ENCODE results near the gene CEP170.

The CEP170 gene

DNA sequence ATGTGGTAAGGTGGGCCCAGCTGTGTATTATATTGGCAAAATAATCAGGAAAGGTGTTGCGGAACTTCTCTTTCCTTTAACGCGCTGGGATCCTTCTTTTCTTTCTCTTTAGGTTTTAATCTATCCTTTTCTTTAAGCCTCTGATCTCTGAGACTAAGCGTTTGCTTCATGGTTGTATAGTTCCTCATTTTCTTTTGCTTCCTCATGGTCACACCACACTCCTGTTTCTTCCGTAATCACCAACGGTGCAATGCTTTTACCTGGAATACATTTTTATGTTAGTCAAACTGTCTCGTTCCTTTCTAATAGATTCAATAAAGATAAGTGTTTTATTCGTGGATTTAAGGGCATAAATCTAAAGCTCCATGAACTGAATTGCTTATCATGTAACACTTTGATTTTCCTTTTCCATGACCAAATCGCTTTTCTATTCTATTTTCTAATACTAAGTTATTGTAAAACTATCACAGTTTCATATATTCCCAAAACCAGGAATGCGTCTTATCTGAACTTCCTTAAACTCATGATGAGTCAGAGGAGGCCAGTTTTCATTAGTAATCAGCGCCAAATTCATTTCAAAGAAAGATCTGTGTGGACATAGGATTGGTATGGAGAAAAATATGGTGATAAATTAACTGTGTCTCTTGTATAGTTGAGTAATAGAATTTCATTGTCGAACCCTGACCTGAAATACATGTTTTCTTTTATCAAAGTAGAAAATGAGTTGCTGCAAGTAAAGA, 13.0 kb upstream of the CEP170 start:
- peak; percentile 73 for DNase-seq

DNA sequence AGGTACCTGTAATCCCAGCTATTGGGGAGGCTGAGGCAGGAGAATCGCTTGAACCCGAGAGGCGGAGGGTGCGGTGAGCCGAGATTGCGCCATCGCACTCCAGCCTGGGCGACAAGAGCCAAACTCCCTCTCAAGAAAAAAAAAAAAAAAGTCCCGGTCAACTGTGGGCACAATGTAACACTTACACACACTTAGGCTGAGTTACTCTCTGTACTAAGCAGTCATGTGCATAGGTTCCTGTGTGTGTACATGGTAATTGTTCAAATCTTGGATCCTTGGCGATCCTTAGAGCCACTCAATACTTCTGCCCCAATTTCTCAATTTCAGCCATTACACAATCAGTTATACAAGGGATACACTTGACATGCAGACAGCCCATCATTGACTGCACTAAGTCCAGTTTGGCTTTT, 12.4 kb upstream of the CEP170 start:
- peak; percentile 56 for DNase-seq

DNA sequence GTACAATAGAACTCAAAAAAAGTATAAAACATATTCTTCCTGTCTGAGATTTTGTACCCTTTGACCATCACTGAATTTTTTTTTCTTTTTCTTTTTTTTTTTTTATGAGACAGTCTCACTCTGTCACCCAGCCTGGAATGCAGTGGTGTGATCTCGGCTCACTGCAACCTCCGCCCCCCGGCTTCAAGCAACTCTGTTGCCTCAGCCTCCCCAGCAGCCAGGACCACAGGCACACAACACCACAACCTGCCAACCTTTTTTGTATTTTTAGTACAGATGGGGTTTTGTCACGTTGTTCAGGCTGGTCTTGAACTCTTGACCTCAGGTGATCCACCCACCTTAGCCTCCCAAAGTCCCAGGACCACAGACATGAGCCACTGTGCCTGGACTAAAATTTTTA, 11.2 kb upstream of the CEP170 start:
- DNase-seq = no peak

DNA sequence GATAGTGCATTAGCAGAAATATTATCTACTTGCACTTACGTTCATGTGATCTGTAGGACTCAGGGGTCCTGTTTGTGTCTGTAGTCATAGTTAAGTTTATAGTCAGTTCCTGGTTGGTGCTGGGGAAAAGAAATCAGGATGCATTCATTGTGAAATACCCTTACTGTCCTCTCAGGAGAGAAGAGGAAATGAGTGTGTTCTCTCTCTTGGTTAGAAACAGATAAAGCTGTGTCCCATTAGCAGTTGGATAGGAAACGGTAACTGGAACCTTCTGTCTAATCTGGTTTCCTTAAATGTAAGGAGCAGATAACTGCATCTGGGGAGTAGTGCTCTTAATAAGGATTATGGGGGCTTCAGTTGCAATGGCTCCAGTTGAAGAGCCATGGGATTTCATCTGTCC, 9.6 kb upstream of the CEP170 start:
- DNase-seq = peak; percentile 86

DNA sequence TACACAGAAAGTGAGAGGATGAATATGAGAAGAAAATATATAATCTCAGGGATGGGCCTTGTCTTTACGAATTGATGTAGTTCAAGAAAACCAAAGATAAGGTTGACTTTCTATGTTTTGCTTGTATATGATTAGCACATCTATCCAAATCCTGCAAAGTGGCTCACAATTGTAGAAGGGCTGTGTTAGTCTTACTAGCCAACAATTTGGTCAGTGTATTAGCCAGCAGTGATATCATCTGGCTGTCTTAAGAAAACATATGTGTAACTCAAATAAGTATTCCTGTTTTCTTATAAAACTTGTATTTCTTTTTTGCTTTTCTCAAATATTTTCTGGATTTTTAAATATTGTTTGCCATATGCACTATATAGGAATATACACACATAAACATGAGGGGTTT, 6.3 kb upstream of the CEP170 start:
- DNase-seq = no peak

- no peak for DNase-seq
Observed at GRCh38 chr1:243260221-243260880, 5.3 kb upstream of the CEP170 start.

- no peak for DNase-seq
Observed at GRCh38 chr1:243258731-243259130, 3.6 kb upstream of the CEP170 start.

GRCh38 chr1:243257189-243257588, 2.1 kb upstream of the CEP170 start:
- no peak for DNase-seq

GRCh38 chr1:243256590-243256989, 1.5 kb upstream of the CEP170 start:
- no peak for DNase-seq

DNA sequence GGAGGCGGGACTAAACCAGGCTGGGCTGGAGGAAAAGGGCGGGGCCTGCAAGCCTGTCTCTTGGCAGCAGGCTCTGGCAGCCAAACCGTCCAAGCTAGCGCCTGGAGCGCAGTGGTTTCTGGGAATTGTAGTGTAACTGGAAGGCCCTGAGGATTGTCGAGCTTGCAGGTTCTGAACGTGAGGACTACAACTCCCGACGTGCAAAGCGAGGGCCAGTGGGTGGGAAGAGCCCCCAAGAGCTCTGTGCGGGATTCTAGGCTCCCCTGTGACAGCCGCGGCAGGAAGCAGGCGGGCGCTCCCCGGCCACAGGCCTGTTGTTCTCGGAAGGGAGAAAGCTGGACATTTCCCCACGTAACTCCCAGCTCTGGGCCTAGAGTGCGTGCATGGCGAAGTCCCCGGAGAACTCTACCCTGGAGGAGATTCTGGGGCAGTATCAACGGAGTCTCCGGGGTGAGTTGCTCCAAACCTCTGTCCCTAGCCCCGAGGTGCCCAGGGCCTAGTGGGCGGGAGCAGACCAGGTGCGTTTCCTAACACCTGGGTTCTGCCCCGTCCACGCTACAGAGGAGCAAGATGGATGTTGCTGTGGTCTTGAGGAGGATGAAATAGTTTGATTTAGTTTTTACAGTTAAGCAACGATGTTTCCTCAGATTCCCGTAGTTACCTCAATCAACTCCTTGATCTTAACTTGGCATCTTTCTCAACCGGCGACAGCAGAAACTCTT, 871 bp upstream of the CEP170 start, which contains the start of gene SDCCAG8:
SDCCAG8 (plus strand) TSS at position 251 of the 722 bp plus-strand sequence; CDS start at position 384, 133 bp downstream.
- peak; percentile 100 for DNase-seq

- peak; percentile 90 for DNase-seq
Observed at GRCh38 chr1:243254233-243254926, 701 bp downstream of the CEP170 start.

- DNase-seq = peak; percentile 43
Observed at GRCh38 chr1:243253926-243254232, 1.2 kb downstream of the CEP170 start.

- DNase-seq = peak; percentile 41
Observed at GRCh38 chr1:243253211-243253925, 1.7 kb downstream of the CEP170 start.

DNA sequence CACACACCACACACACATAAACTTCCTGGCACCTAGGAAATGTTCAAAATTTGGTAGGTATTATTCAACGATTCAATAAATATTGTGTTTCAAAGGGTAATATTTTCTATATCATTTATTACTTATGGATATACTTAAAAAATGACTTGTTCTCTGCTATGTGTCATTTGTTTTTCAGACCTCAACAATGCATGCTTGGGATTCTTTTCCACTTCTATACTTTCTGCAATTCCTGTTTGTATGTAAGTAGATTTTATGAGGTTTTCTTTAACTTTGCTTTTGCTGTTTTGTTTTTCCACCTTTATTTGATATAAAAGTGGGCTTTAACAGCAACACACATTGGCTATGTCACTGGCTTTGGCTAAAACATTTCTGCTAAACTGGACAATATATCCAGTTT, 3.5 kb downstream of the CEP170 start:
- DNase-seq = no peak

DNA sequence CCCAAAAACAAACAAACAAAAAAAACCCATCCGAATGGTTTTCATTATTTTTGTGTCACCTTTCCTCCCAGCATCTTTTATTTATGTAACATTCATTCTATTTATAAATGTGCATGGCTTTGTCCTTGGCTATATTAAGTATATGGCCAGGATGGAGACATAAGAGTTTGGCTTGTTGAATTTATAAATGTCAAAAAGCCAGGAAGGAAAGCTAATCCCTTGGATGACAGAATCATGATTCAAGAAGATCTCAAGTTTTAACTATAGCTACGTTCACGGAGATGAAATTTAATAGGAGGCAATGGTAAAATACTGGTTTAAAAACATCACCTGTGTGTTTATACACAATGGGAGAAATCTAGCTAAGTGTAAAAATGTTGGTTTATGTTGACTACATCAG, 5.0 kb downstream of the CEP170 start:
- no peak for DNase-seq

GRCh38 chr1:243249214-243249613, 5.9 kb downstream of the CEP170 start:
- no peak for DNase-seq

- no peak for DNase-seq
Observed at GRCh38 chr1:243247901-243248300, 7.2 kb downstream of the CEP170 start.

DNA sequence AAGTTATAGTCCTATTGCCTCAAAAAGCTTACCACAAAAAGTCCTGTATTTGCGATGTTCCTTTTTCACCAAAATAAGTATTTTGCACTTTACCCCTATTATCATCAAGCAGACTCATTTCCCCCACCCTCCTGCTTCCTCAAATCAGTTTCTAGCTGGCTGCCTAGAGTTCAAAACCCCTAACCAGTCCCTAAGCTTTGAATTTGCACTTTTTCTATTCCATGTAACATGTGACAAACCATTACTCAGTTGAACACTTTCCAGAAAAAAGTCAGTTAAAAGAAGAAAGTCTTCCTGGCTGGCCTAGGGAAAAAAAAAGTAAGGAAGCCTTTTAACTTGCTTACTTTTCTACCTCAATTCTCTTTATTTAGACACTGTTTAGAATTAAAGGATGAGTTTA, 8.2 kb downstream of the CEP170 start:
- peak; percentile 64 for DNase-seq

DNA sequence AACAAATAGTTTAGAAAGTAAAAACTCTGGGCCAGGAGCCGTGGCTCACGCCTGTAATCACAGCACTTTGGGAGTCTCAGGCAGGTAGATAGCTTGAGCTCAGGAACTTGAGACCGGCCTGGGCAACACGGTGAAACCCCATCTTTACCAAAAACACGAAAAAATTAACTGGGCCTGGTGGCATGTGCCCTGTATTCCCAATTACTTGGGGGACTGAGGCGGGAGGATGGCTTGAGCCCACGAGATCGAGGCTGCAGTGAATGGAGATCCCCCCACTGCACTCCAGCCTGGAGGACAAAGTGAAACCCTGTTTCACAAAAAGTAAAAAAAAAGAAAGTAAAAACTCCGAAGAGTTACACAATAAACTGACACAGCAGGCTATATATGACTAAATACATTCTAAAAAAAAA, 10.6 kb downstream of the CEP170 start:
- DNase-seq = no peak

DNA sequence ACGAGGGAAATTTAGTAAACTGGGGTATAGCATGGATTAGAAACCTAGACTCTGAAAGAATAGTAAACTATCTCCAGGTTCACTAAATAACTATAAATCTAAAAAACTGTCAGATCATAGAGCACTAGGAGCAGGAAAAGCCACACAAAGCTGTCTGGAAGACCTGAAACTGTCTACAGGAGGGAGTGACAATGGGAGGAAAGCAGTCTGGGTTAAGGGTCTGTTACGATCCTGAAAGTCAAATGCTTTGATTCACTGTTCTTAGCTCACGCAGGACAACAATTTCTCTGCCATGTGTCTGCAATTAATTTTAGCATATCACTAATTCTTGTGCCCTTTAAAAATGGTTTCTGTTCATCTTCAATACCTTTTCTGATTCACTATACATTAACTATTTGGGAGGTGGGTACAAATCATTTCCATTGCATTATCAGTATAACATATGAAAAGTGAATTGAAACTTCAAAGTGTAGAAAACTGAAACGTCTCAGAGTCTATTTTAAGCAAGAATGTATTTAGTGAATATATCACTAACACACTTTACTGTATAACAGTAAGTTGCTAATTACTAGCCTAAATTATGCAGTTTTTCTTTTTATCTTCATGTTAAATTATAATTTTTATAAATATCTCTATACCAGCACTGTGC, 18.4 kb downstream of the CEP170 start:
- no peak for DNase-seq

DNA sequence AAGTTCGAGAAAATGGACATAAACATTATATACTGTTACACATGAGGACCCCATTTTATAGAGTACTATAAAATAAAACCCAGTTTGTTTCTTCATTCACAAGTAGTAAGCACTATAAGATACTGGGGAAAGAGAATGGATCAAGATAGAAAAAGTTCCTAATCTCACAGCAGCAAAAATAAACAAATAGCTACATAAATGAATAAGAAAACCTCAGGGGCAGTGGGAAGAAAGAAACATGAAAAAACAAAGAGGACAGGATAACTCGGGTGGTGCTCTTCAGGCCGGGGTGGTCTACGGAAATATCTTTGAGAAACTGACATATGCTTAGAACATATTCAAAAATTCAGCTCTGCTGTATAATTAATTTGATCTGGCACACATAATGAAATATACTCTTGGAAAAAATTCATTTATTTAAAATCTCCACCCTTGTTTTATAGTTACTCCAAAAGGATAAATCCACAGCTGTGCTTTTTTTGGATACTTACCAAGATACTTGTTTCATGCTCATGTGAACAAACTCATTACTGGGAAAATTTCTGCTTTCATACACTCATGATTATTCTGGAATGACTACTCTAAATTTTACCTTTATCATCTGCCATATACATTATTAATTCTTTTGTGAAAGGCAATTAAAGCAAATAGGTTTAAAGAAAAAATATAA, 20.0 kb downstream of the CEP170 start:
- DNase-seq = no peak

- peak; percentile 24 for DNase-seq
Observed at GRCh38 chr1:243233908-243234307, 21.2 kb downstream of the CEP170 start.

All from hematopoietic multipotent progenitor cell treated with erythropoietin and hydrocortisone succinate and interleukin-3 and kit ligand, for 4 days (in vitro differentiated cells).